Tibial nerve (tissue), 3 donors: ENCODE results near the gene ESRRB.

ENCODE experiments used
- CTCF ChIP-seq, 5 experiments: fragments of 200-600 bp in 3 of 5; fragments of 450-650 bp in 2 of 5; sonication (generic) in 3 of 5; IDR thresholded peaks; one replicate each; pipeline ENCODE4 v1.5.1; 2016 to 2019; ENCODE audit warnings: antibody characterized with exemption in 5 of 5, mild to moderate bottlenecking in 3 of 5, moderate library complexity in 2 of 5
- POLR2A ChIP-seq, 2 donors: fragments of 450-650 bp; IDR thresholded peaks; one replicate each; pipeline ENCODE4 v1.6.1; 2017; ENCODE audit warnings: antibody characterized with exemption in 2 of 2, mild to moderate bottlenecking in 2 of 2, moderate library complexity in 2 of 2

- TF ChIP-seq CTCF (IDR thresholded peaks at IDR 0.05), result no peak
- TF ChIP-seq POLR2A (IDR thresholded peaks at IDR 0.05), result no peak
Observed at GRCh38 chr14:76430017-76430416, 54.1 kb downstream of the ESRRB start.
